GM10266 (cell line): ENCODE measurements around the gene RCAN1.

ENCODE experiments used
- DNase-seq: peaks from one replicate; pipeline ENCODE4 v3.0.0; 2012; ENCODE audit errors: extremely low spot score
- TF ChIP-seq, protein P1 (sequence below): IDR thresholded peaks from 2 replicates; pipeline ENCODE4 v1.5.1; 2012; ENCODE audit warnings: mild to moderate bottlenecking, low read depth; ENCODE audit not compliant: control insufficient read depth, insufficient read depth; ENCODE audit errors: missing control alignments

RCAN1 gene

DNA sequence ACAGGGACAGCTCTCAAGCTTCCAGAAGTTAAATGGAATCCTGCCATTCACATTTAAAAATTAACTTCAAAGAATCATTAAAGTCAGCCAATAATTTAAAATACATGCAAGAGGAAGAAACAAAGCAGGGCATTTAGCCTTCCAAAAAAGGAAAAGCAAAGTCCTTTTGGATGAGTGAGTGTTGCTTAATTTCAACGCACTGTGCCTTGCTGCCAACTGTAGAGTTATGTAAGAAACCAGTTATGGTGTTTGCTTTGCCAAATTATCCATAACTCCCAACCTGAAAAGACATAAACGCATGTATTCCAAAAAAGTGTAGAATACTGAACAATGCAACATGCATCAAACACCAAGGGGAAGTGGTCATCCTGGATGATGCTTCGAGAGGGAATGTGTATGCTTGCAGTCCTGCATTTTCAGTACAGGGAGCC, 86.8 kb downstream of the RCAN1 start:
- TF ChIP-seq, protein P1, sequence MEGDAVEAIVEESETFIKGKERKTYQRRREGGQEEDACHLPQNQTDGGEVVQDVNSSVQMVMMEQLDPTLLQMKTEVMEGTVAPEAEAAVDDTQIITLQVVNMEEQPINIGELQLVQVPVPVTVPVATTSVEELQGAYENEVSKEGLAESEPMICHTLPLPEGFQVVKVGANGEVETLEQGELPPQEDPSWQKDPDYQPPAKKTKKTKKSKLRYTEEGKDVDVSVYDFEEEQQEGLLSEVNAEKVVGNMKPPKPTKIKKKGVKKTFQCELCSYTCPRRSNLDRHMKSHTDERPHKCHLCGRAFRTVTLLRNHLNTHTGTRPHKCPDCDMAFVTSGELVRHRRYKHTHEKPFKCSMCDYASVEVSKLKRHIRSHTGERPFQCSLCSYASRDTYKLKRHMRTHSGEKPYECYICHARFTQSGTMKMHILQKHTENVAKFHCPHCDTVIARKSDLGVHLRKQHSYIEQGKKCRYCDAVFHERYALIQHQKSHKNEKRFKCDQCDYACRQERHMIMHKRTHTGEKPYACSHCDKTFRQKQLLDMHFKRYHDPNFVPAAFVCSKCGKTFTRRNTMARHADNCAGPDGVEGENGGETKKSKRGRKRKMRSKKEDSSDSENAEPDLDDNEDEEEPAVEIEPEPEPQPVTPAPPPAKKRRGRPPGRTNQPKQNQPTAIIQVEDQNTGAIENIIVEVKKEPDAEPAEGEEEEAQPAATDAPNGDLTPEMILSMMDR: no peak
- DNase-seq: no peak

DNA sequence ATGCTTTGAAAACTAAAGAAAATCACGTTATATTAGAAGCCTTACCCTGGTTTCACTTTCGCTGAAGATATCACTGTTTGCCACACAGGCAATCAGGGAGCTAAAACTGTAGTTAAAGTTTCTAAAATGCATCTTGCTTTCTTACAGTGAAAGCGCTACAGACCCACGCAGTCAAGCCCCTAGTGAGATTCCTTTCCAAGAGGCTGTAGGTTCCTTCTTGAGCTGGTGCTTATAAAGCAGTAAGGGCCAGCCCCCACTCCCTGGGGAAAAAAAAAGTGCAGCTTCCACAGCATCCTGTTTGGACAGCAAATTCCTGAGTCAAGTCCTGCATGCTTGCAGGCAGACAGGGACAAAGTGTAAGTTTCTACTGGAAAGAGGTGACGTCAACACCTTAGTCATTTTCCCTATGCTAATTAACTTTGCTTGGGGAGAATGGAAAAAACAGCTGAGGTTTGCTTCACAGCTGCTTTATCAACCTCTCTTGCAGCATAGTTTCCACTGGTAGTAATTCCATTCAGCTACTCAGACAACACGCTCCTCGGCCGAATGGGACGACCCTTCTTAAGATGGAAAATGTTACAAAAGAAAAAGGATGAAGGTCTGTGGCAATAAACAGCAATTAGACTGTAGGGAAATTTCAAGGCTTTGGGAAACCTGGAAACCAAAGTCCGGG, 88.2 kb downstream of the RCAN1 start:
- TF ChIP-seq, protein P1: no peak
- peak; percentile 51 for DNase-seq

DNA sequence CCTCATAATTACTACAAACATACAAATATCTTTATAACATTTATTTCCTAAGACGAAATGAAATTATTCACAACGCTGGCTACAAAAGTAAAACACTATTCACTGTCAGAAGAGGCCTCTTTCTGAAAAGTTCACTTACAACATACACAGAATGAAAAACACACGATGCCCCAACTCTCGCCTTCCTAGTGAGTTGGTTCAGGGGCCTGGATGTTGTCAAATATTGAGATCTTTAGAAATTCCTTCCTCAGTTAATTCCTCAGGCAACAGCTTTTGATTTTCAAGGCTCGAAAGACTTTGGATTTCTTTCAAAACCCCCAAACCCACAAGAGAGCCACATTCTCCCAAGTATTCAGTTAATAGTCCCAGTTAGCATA, 88.7 kb downstream of the RCAN1 start:
- DNase-seq: no peak
- TF ChIP-seq, protein P1: no peak

DNA sequence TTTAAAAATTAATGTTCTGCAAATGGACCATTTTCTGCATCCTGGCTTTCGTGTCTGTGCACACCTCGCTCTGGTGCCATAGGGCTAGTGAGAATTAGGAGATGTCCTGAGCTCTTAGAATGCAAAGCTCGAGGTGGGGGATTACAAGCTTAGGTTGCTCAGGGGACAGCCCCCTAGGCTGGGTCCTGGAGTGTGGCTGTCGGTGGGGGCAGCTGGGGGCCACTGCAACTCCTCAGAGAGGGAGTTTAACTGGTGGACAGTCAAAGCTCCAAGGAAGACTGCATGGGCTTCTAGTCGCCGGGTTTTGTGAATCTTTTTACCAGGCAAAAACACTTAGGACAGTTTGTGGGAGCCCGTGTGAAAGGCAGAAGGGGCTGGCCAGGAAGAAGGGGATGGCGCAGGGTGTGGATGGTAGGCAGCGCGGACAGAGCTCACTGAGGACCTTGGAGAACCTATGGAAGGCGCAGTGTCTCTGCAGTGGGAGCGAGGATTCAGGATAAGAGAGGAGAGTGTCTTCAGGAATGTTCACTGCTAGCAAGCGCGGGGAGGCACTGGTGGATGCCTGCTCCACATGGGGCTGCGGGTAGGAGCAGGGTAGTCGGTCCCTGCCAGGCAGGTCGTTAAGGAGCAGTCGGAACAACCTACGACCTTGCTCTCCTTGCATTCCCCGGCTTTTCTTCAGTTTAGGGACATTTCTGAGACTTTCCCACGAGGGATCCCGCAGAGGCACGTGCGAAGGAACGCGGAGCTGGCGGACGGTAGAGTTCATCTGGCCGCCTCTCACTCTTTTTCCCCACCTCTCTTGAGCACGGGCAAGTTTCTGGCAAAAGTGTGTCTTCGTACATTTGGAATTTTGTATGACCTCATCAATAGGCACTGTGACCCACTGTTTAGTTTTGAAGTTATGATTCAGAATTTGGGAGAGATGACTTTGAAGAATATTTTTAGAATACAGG, 90.0 kb downstream of the RCAN1 start:
- no peak for DNase-seq
- TF ChIP-seq, protein P1: no peak

DNA sequence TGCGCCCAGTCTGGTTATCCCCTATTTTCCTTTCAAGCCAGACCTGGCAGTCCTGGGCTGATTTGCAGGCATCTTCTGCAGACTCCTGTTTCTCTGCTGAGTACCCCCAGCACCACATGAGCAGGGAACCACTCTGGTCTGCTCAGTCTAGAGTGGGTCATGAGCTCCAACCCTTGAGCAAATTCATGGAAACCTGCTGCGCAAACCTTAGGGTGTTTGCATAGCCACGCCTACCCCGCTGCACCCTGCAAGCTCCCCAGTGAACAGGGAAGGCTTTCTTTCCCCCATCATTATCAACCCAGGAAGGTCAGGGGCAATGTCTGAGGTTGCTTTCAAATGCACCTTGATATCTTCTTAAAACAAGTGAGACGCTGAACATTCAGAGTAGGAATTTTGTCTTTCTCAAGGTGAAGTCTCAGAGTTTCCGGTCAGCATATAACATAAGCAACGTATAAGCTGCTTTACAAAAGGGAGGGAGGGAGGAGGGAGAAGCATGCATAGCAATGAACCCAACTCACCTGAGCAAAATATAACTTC, 91.8 kb downstream of the RCAN1 start:
- no peak for DNase-seq
- TF ChIP-seq, protein P1: no peak

DNA sequence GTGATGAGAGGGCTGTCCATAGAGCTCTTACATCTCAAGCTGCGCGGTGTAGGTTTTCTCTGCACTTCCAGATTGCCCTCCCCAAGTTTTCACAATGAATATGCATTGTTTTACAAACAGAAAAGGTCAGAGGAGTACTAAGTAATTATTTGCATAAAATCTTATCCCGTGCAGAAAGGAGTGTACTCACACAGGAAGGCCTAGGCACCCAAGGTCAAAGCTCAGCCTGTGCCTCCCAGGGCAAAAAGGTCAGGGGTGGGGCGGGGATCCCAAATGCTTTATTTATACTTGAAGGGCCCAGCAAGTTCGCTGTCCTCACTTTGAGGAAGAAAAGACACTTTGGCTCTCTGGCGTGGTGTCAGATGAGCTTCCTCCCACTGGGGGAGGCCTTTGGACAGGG, 92.6 kb downstream of the RCAN1 start:
- TF ChIP-seq, protein P1: no peak
- no peak for DNase-seq
